EH (cell line): ENCODE data around the gene RAD51.

Experiments
- DNase-seq: peaks from one replicate; pipeline ENCODE4 v3.0.0-alpha.2; 2015; ENCODE audit warnings: low read depth

Gene RAD51

DNA sequence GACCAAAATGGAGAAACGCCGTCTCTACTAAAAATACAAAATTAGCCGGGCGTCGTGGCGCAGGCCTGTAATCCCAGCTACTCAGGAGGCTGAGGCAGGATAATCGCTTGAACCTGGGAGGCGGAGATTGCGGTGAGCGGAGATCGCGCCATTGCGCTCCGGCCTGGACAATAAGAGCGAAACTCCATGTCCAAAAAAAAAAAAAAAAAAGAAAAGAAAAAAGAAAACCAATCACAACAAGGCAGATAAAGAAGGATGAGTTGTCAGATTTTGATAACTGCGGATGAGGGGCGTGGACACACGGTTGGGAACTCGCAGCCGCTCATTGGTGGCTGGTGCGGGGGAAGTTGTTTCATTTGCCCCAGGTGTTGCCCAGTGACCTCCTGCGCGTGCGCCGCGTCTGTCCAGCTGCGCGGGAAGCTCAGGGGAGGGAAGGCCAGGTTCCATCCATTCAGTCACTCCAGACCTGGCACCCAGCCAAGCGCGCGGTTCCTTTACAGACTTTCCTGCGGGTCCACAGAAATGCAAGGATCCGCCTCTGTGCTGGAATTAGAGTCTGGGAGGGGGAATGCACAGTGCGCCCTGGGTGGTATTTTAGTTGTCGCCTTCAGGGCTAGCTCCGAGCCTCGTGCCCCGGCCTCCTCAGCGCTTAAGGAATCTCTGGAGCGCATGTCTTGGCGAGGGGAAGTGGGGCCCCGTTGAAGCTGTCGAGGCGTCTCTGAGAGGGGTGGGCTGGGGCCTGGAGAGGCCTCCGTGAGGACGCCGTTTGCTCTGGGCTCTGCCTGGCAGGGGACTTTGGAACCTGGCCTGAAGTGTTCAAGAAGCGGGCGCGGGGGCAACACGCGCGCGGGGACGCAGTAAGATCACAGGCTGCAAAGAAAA lies 68.2 kb downstream of the RAD51 start:
- peak; percentile 72 for DNase-seq

DNA sequence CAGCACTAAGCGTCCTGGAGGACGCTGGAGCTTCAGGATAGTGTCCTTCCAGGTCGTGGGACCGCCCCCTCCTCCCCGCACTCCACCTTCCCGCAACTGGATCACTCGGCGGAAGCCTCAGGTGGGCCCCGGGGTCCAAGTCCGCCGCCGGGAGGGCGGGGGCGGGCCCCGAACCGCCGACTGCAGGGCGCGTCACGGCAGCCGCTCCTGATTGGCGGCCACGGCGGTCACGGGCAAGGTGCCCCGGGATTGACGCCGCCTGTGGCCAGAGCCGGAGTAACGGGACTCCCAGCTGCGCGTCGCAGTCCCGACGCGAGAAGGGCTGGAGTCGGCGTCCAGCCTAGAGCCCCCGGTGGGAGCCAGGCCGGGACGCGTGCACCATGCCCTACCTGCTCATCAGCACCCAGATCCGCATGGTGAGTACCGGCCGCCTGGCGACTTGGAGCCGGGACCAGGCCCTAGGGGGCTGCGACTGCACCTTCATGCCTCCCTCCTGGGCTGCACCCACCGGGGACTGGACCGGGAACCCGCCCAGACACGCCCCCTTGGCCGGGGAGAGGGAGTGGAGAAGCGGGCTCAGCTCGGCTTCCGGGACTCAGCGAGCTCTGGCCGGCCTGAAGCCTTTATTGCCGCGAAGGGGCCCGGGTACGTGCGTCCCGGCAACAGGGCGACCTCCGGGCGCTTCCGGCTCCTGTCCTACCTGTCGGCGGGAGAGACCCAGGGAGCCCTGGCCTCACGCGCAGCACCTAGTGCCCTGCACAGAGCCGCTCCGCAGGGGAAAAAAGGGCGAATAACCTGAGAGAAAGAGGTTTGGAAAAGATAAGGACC lies 69.0 kb downstream of the RAD51 start, which contains the start of gene GCHFR:
Gene GCHFR (plus strand): TSS at position 268 of the 828 bp plus-strand sequence. CDS start 113 bp downstream, at position 381.
- DNase-seq, result peak; percentile 70

GRCh38 chr15:40764629-40765103 lies 69.7 kb downstream of the RAD51 start:
- no peak for DNase-seq

DNA sequence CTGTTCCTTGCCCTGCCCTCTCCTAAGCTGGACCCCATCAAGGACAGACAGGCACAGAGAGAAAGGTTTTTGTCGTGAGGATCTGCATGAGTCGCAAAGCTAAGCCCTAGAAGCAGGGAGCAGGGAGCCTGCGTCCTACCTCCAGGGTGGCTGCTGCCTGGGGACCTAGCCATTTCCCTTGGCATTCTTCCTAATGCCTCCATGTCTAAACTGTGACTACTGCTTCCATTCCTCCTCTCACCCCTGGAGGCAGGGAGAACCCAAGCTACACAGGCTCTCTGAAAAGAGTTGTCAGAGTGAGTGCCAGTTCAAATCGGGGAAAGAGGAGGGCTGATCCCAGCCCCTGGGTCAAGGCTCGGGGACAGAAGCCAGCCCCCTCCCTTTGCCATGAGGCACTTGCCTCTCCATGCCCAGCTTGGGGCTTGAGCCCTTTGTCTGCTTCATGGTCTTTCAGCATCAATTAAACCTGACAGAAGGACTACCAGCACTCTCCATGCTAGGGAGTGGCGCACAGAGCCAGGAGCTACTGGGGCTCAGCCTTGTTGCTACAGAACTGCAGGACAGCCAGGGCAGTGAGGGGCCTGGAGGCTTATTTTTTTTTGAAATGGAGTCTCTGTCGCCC lies 71.3 kb downstream of the RAD51 start:
- DNase-seq, result peak; percentile 75

GRCh38 chr15:40766906-40767837 lies 72.2 kb downstream of the RAD51 start:
- DNase-seq, result peak; percentile 57

DNA sequence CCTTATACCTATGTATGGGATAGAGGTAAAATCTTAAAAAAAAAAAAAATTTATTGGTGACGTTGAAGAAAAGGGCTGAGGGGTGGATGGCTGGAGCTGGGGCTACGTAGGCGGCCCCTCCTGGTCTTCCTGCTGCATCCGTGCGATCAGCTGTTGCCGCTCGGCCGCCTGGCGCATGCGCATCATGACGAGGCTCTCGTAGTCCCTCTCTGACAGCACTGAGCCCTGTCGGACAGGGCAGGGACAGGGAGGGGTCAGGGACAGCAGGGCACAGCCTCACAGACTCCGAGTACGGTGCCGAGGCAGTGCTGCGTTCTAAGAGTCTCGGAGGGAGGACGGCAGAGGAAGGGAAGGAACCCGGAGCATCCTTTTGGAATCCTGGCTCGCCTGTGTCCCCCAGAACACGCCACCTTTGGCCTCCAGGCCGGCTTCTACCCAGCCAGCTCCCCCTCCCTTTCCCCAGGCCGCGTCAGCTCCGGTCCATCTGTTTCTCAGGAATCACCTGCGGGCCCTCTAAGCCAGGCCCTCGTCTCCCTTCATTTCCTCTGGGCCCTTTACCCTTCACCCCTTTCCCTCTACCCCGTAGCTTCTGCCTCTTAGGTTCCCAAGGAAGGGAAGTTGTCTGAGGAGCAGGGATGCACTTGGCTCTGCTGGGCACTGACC lies 73.0 kb downstream of the RAD51 start:
- DNase-seq, result no peak

DNA sequence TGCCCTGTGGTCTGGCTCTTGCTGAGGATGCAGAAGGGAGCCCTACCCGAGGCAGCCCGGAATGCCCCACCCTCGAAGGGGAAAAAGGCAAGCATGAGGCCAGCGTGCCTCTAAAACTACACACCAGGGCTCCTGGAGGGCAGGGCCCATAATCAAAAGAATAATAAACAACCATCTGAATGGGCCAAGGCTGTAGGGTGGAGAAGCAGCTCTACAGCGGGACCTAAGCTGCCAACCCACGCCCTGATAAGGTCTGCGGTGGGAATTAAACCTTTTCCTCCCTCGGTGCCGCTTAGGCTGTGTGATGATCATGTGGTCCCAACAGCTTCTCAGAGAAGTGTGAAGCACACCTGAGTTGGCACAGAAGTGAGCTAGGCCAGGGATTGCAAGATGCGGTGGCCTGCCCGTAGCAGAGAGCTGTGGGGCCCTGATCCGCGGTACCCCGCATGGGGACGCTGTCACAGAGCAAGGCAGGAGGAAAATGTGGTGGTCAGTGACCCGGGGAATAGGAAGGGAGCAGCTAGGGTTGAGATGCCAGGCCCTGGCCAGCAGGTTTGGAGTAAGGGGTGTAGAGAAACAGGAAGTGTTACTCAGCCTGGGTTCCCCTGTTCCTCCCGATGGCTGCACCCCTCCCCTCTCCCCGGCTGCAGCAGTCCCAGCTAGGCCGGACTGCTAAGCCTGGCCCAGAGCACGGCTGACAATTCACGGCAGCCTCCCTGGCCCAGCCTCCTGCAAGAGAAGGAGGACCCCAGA lies 73.7 kb downstream of the RAD51 start:
- DNase-seq, result no peak

- peak; percentile 57 for DNase-seq
These were observed 74.5 kb downstream of the RAD51 start, which contains the start of gene C15orf62 for GRCh38 chr15:40769274-40770146. Gene C15orf62, plus strand, starts transcription at chr15:40769980. Its CDS starts 516 bp downstream, at chr15:40770496.

DNA sequence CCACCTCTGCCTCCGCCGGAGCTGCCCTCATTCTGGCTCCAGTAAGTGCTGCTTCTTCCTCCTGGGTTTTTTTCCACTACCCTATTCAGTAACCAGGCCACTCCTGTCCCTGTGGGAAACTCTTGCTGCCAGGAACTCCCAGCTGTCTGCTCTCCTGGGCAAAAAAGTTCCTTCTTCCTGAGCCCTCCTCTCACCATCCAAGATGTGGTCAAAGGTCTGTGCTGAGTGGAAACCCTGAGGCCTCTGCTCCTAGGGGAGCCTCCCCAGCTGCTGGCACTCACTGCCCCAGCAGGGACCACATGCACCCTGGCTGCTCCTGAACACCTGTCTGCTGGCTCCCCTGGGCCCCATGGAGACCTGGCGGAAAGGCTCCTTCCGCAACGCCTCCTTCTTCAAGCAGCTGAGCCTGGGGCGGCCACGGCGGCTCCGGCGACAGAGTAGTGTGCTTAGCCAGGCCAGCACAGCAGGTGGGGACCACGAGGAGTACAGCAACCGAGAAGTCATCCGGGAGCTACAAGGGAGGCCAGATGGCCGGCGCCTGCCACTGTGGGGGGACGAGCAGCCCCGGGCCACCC lies 75.3 kb downstream of the RAD51 start:
- DNase-seq, result no peak

DNA sequence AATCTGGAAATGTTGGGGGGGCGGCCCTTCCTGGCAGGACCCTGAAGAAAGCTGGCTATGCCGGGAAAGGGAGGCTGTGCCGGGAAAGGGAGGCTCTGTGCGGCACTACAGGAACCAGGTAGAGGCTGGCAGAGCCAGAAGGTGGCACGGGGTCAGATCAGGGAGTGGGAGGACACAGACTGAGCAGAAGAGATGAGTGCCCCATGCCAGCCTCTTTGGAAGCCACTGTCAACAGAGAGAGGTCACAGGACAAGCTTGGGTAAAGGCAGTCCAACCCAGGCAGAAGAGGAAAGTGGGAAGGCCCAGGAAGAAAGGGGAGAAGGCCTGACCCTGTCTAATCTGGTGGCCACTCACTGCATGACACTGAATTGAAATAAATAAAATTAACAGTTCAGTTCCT lies 76.3 kb downstream of the RAD51 start:
- no peak for DNase-seq

DNA sequence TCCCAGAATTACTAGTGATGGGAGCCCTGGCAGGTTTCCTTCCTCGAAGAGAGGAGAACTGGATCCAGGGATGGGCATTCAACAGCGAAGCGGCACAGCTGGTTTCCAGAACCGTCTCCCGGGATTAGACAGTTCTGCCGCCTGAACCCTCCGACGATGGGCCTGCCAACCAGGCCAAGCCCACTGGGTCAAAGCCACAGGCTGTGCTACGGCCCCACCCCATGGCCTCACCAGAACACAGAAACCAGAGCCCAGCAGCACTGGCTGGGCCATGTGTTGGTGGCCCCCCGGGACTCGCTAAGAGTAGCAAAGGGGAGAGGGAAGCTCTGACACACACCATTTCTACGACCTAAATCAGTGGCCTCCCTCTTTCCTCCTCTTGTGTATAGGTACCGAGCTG lies 77.0 kb downstream of the RAD51 start:
- no peak for DNase-seq

DNA sequence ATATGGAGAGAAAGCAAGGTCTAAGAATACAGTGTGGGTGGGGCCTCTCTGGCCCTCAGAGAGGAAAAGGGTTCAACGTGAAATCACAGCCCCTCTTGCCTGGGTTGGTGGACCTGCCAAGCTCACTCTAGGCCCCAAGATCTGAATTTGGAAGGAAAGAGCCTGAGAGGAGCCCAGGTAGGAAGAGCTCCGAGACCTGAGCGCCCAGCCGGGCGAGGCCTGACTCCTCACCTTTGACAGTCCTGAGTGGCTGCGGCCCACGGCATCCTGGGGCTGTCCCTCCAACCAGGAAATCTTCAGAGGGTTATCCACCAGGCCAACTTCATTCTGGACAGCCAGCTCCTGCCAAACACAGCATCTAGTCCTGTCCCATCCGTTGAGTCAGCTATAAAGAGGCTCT lies 78.5 kb downstream of the RAD51 start:
- no peak for DNase-seq

- DNase-seq, result no peak
These were observed 78.9 kb downstream of the RAD51 start for GRCh38 chr15:40773902-40774301.

GRCh38 chr15:40775007-40775406 lies 80.0 kb downstream of the RAD51 start:
- no peak for DNase-seq

- no peak for DNase-seq
These were observed 81.0 kb downstream of the RAD51 start for GRCh38 chr15:40775740-40776536.

DNA sequence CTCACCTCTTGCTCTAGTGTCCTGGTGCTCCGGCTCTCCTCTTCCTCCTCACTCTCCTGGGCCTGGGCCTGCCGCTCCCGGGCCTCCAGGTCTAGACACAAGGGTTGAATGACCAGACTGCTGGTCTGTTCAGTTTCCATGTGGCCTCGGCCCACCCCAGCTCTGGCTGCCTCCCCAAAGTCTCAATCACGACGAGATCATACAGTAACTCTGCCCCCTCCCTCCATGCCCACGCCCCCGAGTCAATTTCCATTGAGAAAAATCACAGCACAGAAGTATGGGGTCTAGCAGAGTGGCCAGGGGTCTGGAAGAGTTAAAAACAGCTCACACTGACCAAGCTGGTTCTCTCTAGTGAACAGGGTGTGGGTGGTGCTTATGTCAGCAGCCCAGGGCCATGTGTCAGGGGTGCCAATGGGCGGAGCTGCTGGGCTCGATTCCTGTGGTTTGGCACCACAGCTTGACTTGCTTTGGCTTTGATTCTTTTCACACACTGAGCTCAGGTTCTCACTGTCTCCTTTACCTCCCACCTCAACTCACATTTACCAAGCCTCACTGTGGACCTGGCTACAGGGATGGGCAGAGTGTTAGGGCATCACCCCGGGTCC lies 81.7 kb downstream of the RAD51 start:
- peak; percentile 64 for DNase-seq
